GM12865 (cell line): ENCODE results near the gene MBOAT2.
"Not testable (repeated sequence)": the region's sequence is repeated elsewhere in the genome, so short reads cannot be mapped to it uniquely, and the experiment has no call there.

ENCODE experiments used
- DNase-seq: peaks from one replicate; pipeline ENCODE4 v3.0.0; 2010; ENCODE audit warnings: low read depth
- H3K4me3 ChIP-seq: 2 replicates; pipeline ENCODE4 v1.5.1; 2011; ENCODE audit warnings: mild to moderate bottlenecking, low read depth, low read length, control low read depth
- CTCF ChIP-seq: IDR thresholded peaks from 2 replicates; pipeline ENCODE4 v1.5.1; 2011; ENCODE audit warnings: low read length, control low read depth, low read depth, inconsistent platforms; ENCODE audit not compliant: insufficient read depth; ENCODE audit errors: missing control alignments

The MBOAT2 gene

DNA sequence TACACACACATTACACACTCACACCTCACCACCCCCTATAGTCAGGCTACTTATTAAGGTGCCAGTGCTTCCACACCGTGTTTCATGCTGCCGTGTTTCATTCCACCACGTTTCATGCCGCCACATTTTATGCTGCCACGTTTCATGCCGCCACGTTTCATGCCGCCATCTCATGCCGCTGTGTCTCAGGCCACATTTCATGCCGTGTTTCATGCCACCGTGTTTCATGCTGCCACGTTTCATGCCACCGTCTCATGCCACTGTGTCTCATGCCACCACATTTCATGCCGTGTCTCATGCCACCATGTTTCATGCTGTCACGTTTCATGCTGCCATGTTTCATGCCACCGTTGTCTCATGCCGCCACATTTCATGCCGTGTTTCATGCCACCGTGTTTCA, 65.1 kb downstream of the MBOAT2 start:
- DNase-seq: no peak
- TF ChIP-seq CTCF: no peak
- H3K4me3 ChIP-seq: no peak overlapping the region

DNA sequence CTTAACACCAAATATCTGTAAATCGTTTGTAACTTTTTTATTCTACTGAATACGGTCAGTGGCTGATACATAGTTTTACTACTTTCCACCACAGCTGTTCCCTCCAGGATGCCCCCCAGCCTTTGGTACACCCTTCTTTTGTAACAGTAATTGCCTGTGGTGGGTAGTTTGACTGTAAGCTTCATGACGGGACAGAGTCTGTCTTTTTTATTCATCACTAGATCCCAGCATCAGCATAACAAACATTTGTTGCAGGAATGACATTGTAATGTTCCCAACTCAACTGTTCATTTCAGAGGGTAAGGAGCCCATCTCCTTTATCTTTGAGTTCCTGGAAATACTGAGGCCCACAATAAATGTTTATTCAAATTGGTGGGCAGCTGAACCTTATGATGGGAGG, 67.5 kb downstream of the MBOAT2 start:
- DNase-seq: no peak
- TF ChIP-seq CTCF: no peak
- H3K4me3 ChIP-seq: no peak overlapping the region

GRCh38 chr2:8934338-8934737, 69.1 kb downstream of the MBOAT2 start:
- TF ChIP-seq CTCF: no peak
- H3K4me3 ChIP-seq: no peak overlapping the region
- no peak for DNase-seq

- H3K4me3 ChIP-seq: no peak overlapping the region
- DNase-seq: no peak
- TF ChIP-seq CTCF: no peak
Measured at GRCh38 chr2:8932702-8933101, 70.8 kb downstream of the MBOAT2 start.

GRCh38 chr2:8930185-8930584, 73.3 kb downstream of the MBOAT2 start:
- not testable (repeated sequence) for DNase-seq, H3K4me3 ChIP-seq

GRCh38 chr2:8929128-8929527, 74.4 kb downstream of the MBOAT2 start:
- no peak overlapping the region for H3K4me3 ChIP-seq
- no peak for DNase-seq
- TF ChIP-seq CTCF: no peak

DNA sequence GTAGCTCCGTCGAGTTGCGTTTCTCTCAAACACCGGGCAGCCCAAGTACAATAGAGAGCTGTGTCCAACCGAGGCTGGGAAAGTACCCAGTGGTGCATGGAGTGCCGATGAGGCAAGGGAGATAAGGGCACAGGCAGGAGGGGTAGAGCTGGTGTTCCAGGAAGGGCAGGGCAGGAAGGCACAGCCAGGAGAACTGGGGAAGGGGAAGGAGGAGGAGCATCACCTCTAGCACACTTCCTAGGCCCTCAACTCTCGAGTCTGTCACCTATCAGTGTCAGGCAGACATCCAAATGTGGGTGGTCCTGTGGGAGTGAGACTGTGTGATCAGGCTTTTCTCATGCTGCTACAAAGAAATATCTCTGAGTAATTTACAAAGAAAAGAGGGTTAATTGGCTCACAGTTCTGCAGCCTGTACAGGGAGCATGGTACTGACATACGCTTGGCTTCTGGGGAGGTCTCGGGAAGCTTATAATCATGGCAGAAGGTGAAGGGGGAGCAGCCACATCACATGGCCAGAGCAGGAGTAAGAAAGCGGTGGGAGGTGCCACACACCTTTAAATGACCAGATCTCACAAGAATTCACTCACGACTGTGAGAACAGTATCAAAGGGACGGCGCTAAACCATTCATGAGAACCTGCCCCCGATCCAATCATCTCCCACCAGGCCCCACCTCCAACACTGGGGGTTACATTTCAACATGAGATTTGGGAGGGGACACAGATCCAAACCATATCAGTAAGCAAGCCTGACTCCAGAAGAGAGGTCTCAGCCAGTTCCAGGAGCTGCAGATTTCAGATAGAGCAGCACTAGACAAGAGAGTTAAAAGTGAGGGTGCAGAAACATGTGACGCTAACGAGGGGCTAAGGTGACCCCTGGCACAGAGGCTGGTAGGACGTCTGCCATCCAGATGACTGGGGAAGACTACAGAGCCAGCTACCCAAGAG, 75.7 kb downstream of the MBOAT2 start:
- no peak overlapping the region for H3K4me3 ChIP-seq
- no peak for TF ChIP-seq CTCF
- DNase-seq: no peak
